Right ventricle myocardium superior (tissue), 1 donor: Measurements from ENCODE around the gene PLA2G12B. TPM values are rescaled to one million over a fixed set of nuclear protein-coding genes. Genes with fewer than 3 reads are reported as not detected.
"Not testable (repeated sequence)": the region's sequence is repeated elsewhere in the genome, so short reads cannot be mapped to it uniquely, and the experiment has no call there.

Experiments used
- ATAC-seq: fragments of 200-7000 bp; cut with Tn5 transposase; one replicate; pipeline ENCODE4 v1.9.1; 2020; ENCODE audit warnings: mild to moderate bottlenecking; ENCODE audit not compliant: poor library complexity
- DNase-seq: peaks from one replicate; pipeline ENCODE4 v3.0.0-alpha.2; 2020
- intact Hi-C: fragments of 100-400 bp; cut with DNase I; formaldehyde crosslinking; loops from one replicate; pipeline ENCODE4 v1.11.2; 2022
- total RNA-seq: library from RNA; stranded (reverse); fragmentation: NEBNext Ultra II Directional; extraction: Animal tissue kit (Norgen Biotek cat#: 25700); gene quantifications from one replicate; pipeline ENCODE4 v1.2.1, GENCODE V29; 2021
- donor health status: DM: no; HTN: yes; CAD: no; lungs with severe emphysema.

The PLA2G12B gene
- total RNA-seq, 1 donor from 2014 or later = 0.73 TPM

GRCh38 chr10:72903941-72904446 is 50.6 kb downstream of the PLA2G12B start:
- intact Hi-C loops, ATAC-seq, DNase-seq: not testable (repeated sequence)

- DNase-seq = no peak
- intact Hi-C loops = no loop called here
- ATAC-seq = no peak
Observed at GRCh38 chr10:72899545-72899944, 55.1 kb downstream of the PLA2G12B start.

- ATAC-seq (no peak), DNase-seq (no peak)
Observed at GRCh38 chr10:72898616-72899015, 56.0 kb downstream of the PLA2G12B start.

GRCh38 chr10:72895236-72895850 is 59.3 kb downstream of the PLA2G12B start:
- DNase-seq = no peak
- ATAC-seq = no peak
- intact Hi-C loops = no loop called here

More at GRCh38 chr10:72898616-72899015, 56.0 kb downstream of the PLA2G12B start:
- intact Hi-C loops = no loop called here

GRCh38 chr10:72893136-72893798 is 61.3 kb downstream of the PLA2G12B start, which contains the start of gene OIT3:
Gene OIT3 (plus strand): TSS chr10:72893739. CDS start chr10:72893799, 60 bp downstream.
- DNase-seq (no peak), ATAC-seq (peak; percentile 71)
- intact Hi-C loops = no loop called here

- no peak for DNase-seq
- intact Hi-C loops = no loop called here
- no peak for ATAC-seq
Observed at GRCh38 chr10:72890086-72890485, 64.5 kb downstream of the PLA2G12B start.

GRCh38 chr10:72889391-72889831 is 65.2 kb downstream of the PLA2G12B start:
- DNase-seq (no peak), ATAC-seq (no peak)
- intact Hi-C loops = no loop called here

- intact Hi-C loops = no loop called here
- ATAC-seq = no peak
- no peak for DNase-seq
Observed at GRCh38 chr10:72888151-72888638, 66.4 kb downstream of the PLA2G12B start.

- no peak for DNase-seq
- no peak for ATAC-seq
- intact Hi-C loops = no loop called here
Observed at GRCh38 chr10:72887043-72887442, 67.6 kb downstream of the PLA2G12B start.

- DNase-seq = no peak
- intact Hi-C loops = no loop called here
- no peak for ATAC-seq
Observed at GRCh38 chr10:72886621-72887020, 68.0 kb downstream of the PLA2G12B start.

- intact Hi-C loops = no loop called here
- ATAC-seq = no peak
- DNase-seq = no peak
Observed at GRCh38 chr10:72885953-72886352, 68.7 kb downstream of the PLA2G12B start.

Other genes starting within 250 kb of the PLA2G12B start
- not detected for gene OIT3, start 61.1 kb downstream of the PLA2G12B start, total RNA-seq
- gene P4HA1, start 142.1 kb upstream of the PLA2G12B start, total RNA-seq = 79.2 TPM
- 4.1 TPM for gene NUDT13, start 155.6 kb upstream of the PLA2G12B start, total RNA-seq
- gene ECD, start 213.2 kb upstream of the PLA2G12B start, total RNA-seq = 14.4 TPM
- gene FAM149B1, start 213.3 kb upstream of the PLA2G12B start, total RNA-seq = 12.9 TPM